Stimulated activated CD4-positive, alpha-beta T cell treated with anti-CD3 and anti-CD28 coated beads, Interleukin-1b, Interleukin-23, amount 100 ng/mL, for 24 hours (primary cell): Measurements from ENCODE around the gene MIPOL1.
"Not testable (repeated sequence)": the region's sequence is repeated elsewhere in the genome, so short reads cannot be mapped to it uniquely, and the experiment has no call there.

Source experiments
- DNase-seq, 4 experiments: peaks; one replicate each; pipeline ENCODE4 v3.0.0-alpha.2; 2020; ENCODE audit warnings: low read depth in 4 of 4, low spot score in 1 of 4

Gene MIPOL1

GRCh38 chr14:37278636-37279538 lies 81.2 kb downstream of the MIPOL1 start:
- DNase-seq, result no peak

- DNase-seq, result no peak
These were observed 82.1 kb downstream of the MIPOL1 start for GRCh38 chr14:37279818-37280217.

- no peak for DNase-seq
These were observed 87.0 kb downstream of the MIPOL1 start for GRCh38 chr14:37284760-37285159.

- no peak for DNase-seq
These were observed 87.5 kb downstream of the MIPOL1 start for GRCh38 chr14:37285220-37285619.

- DNase-seq, result no peak
These were observed 92.0 kb downstream of the MIPOL1 start for GRCh38 chr14:37289688-37290087.

GRCh38 chr14:37295262-37295661 lies 97.5 kb downstream of the MIPOL1 start:
- not testable (repeated sequence) for DNase-seq

- no peak for DNase-seq
These were observed 113.5 kb downstream of the MIPOL1 start for GRCh38 chr14:37311252-37311651.

- no peak for DNase-seq
These were observed 121.2 kb downstream of the MIPOL1 start for GRCh38 chr14:37318938-37319337.

- no peak for DNase-seq
These were observed 122.4 kb downstream of the MIPOL1 start for GRCh38 chr14:37320106-37320505.

- no peak for DNase-seq
These were observed 127.6 kb downstream of the MIPOL1 start for GRCh38 chr14:37325332-37325731.

- DNase-seq, result no peak
These were observed 128.7 kb downstream of the MIPOL1 start for GRCh38 chr14:37326434-37326833.

GRCh38 chr14:37327933-37328332 lies 130.2 kb downstream of the MIPOL1 start:
- DNase-seq, result not testable (repeated sequence)

GRCh38 chr14:37328673-37329072 lies 130.9 kb downstream of the MIPOL1 start:
- no peak for DNase-seq

GRCh38 chr14:37329189-37330001 lies 131.7 kb downstream of the MIPOL1 start:
- no peak for DNase-seq

- DNase-seq, result no peak
These were observed 133.2 kb downstream of the MIPOL1 start for GRCh38 chr14:37330910-37331309.

GRCh38 chr14:37340353-37340752 lies 142.6 kb downstream of the MIPOL1 start:
- no peak for DNase-seq

GRCh38 chr14:37343307-37344094 lies 145.8 kb downstream of the MIPOL1 start:
- DNase-seq, result no peak

- DNase-seq, result no peak
These were observed 165.9 kb downstream of the MIPOL1 start for GRCh38 chr14:37363661-37364060.

- no peak for DNase-seq
These were observed 171.7 kb downstream of the MIPOL1 start for GRCh38 chr14:37369425-37369824.

GRCh38 chr14:37375566-37375965 lies 177.8 kb downstream of the MIPOL1 start:
- no peak for DNase-seq

- DNase-seq, result no peak
These were observed 179.3 kb downstream of the MIPOL1 start for GRCh38 chr14:37376944-37377609.
